Osteoblast (primary cell): Measurements from ENCODE around the gene PDE1C. TPM values are rescaled to one million over a fixed set of nuclear protein-coding genes. Genes with fewer than 3 reads are reported as not detected.

Experiments used
- DNase-seq: peaks from one replicate; pipeline ENCODE4 v3.0.0; 2011; ENCODE audit warnings: low spot score, mixed read lengths; ENCODE audit not compliant: insufficient read length; ENCODE audit errors: missing footprints
- H2AFZ ChIP-seq: 2 replicates; pipeline ENCODE4 v1.6.0; 2011; ENCODE audit warnings: mild to moderate bottlenecking, low read length
- H3K27ac ChIP-seq: 2 replicates; pipeline ENCODE4 v1.5.1; 2011; ENCODE audit warnings: mild to moderate bottlenecking, low read depth, low read length, moderate library complexity
- H3K27me3 ChIP-seq: 2 replicates; pipeline ENCODE4 v1.6.0; 2012; ENCODE audit warnings: mild to moderate bottlenecking, control low read depth, inconsistent platforms, low read length, moderate library complexity; ENCODE audit not compliant: insufficient read depth
- H3K36me3 ChIP-seq: 2 replicates; pipeline ENCODE4 v1.5.1; 2011; ENCODE audit warnings: mild to moderate bottlenecking, low read length, control low read depth, moderate library complexity; ENCODE audit not compliant: insufficient read depth
- H3K4me1 ChIP-seq: 2 replicates; pipeline ENCODE4 v1.5.1; 2011; ENCODE audit warnings: mild to moderate bottlenecking, low read length, control low read depth, moderate library complexity; ENCODE audit not compliant: insufficient read depth
- H3K4me2 ChIP-seq: 2 replicates; pipeline ENCODE4 v1.6.0; 2011; ENCODE audit warnings: mild to moderate bottlenecking, low read length; ENCODE audit not compliant: insufficient read depth
- H3K4me3 ChIP-seq: fragments of 200-600 bp; sonication (generic); 3 replicates; pipeline ENCODE4 v1.5.1; 2012; ENCODE audit warnings: mild to moderate bottlenecking, low read length, inconsistent platforms; ENCODE audit not compliant: insufficient read depth
- H3K79me2 ChIP-seq: 2 replicates; pipeline ENCODE4 v1.6.0; 2012; ENCODE audit warnings: mild to moderate bottlenecking, low read length, control low read depth, inconsistent platforms; ENCODE audit not compliant: insufficient read depth
- H3K9me3 ChIP-seq: 2 replicates; pipeline ENCODE4 v1.5.1; 2011; ENCODE audit warnings: low read depth, low read length, control low read depth
- H4K20me1 ChIP-seq: 2 replicates; pipeline ENCODE4 v1.6.0; 2012; ENCODE audit warnings: mild to moderate bottlenecking, low read length, control low read depth; ENCODE audit not compliant: insufficient read depth
- total RNA-seq: library from RNA; depleted of rRNA; stranded (reverse); fragments of >200 nt; gene quantifications from 2 replicates; pipeline ENCODE4 v1.2.3, GENCODE V29; 2012
- TF ChIP-seq, protein P1 (sequence below): IDR thresholded peaks from 2 replicates; pipeline ENCODE4 v1.5.1; 2011; ENCODE audit warnings: mild to moderate bottlenecking, low read depth, low read length, moderate library complexity; ENCODE audit errors: extremely low read depth

The PDE1C gene
- 143 and 149 TPM in 2 replicates for total RNA-seq

DNA sequence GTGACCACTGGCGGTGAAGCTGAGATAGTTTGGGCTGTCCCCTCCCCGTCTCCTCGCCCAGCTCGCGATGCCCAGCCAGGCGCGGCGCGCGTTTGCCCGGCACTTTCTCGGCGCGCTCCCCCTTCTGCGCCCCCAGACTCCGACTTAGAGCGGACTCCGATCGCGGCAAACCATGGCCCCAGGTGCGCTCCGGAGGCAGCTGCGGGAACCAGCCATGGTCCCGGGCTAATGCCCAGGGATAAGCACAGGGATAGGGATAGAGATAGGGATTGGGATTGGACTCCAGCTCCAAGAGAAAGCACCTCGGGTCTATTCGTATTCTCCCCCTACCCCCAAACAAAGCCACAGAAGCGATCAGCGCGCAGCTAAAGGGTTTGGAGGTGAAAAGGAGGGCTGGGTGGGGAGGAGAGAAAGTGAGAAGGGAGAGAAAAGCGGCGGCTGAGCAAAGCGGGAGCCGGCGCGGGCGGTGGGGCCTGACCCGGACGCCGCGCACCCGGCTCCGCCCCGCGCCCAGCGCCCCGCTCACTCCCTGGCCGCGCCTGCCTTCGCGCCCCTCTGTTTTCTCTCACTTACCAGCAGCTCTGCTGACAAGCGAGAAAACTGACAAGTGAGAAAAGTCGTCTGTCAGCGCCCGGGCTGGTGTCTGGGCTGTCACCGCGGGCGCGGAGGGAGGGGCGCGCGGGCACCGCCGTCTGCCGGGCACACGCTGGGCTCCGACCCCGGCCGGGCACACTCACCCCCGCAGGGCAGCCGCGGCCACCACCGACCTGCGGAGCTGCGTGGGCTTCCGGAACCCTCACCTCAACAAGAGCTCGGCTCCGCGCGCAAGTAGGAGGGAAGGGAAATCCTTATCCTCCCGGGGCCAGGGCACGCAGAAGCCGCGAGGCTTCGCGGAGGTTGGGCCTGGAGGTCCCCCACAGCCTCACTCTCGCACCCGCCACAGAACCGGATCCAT is at the start of gene PDE1C:
Gene PDE1C (minus strand): TSS at position 2 of the 955 bp plus-strand sequence.
- TF ChIP-seq, protein P1, sequence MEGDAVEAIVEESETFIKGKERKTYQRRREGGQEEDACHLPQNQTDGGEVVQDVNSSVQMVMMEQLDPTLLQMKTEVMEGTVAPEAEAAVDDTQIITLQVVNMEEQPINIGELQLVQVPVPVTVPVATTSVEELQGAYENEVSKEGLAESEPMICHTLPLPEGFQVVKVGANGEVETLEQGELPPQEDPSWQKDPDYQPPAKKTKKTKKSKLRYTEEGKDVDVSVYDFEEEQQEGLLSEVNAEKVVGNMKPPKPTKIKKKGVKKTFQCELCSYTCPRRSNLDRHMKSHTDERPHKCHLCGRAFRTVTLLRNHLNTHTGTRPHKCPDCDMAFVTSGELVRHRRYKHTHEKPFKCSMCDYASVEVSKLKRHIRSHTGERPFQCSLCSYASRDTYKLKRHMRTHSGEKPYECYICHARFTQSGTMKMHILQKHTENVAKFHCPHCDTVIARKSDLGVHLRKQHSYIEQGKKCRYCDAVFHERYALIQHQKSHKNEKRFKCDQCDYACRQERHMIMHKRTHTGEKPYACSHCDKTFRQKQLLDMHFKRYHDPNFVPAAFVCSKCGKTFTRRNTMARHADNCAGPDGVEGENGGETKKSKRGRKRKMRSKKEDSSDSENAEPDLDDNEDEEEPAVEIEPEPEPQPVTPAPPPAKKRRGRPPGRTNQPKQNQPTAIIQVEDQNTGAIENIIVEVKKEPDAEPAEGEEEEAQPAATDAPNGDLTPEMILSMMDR, result no peak
- peak within 1 kb of the TSS; percentile 64 for H3K27ac ChIP-seq

DNA sequence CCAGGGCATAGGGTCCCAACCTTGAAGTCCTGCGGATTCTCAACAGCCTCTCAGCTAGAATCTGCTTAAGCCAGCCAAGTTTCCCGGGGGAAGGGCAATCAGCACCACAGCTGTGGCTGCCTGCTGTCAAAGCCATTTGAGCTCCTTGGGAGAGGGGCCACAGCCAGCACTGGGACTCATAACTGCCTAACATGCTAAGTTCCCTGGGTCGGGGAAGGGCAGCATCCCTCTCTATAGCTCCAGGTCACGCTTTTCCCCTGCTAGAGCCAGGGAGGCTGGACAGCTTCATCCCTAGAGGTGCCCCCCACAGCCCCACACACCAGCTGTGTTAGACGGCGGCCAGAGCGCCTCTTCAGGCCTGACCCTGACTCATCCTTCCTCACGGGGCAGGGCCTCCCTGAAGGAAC is 49.6 kb upstream of the PDE1C start:
- no peaks in the 10 kb centered on the region for H3K9me3 ChIP-seq
- no peak overlapping the region for H3K4me2 ChIP-seq
- H2AFZ ChIP-seq, result no peak overlapping the region
- no peak overlapping the region for H3K4me3 ChIP-seq
- DNase-seq, result no peak
- H3K27ac ChIP-seq, result no peak overlapping the region
- no peaks in the 10 kb centered on the region for H4K20me1 ChIP-seq
- peaks cover 17% of the 10 kb centered on the region for H3K4me1 ChIP-seq
- no peaks in the 10 kb centered on the region for H3K79me2 ChIP-seq
- H3K27me3 ChIP-seq, result no peaks in the 10 kb centered on the region
- no peaks in the 10 kb centered on the region for H3K36me3 ChIP-seq
- TF ChIP-seq, protein P1, result no peak

More for the DNA sequence above, at the start of gene PDE1C:
- Histone ChIP-seq H3K4me2 (peak within 1 kb of the TSS; percentile 93), H2AFZ (peak within 1 kb of the TSS; percentile 87), H3K9me3 (no peaks in the 10 kb centered on the region), H4K20me1 (peaks cover 6% of the 10 kb centered on the region), H3K79me2 (peaks cover 64% of the 10 kb centered on the region), H3K4me1 (peaks cover 31% of the 10 kb centered on the region), H3K27me3 (no peaks in the 10 kb centered on the region), H3K36me3 (peaks cover 5% of the 10 kb centered on the region), H3K4me3 (peak within 1 kb of the TSS; percentile 86)
- DNase-seq, result peak; percentile 87

DNA sequence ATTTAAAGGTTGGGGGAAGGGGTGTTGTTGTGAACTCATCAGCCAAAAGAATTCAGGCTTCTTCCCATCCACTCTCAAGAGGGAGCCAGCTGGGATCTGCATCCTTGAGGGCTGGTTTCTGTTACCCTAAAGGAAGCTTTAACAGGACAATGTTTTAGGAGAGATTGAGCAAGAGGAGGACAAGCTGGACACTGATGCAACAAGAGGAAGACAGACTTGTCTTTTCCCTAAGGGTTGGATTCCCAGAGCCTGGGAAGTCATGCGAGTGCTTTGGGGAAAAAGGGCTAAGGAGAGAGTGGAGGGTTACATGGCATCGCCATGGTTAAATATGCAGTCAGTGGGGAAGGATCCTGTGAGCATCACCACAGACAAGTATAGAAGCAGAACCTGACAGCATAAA is 47.6 kb upstream of the PDE1C start:
- DNase-seq, result no peak
- no peak overlapping the region for H3K27ac ChIP-seq
- H3K36me3 ChIP-seq, result no peaks in the 10 kb centered on the region
- H2AFZ ChIP-seq, result no peak overlapping the region
- H3K79me2 ChIP-seq, result no peaks in the 10 kb centered on the region
- no peaks in the 10 kb centered on the region for H3K27me3 ChIP-seq
- no peak overlapping the region for H3K4me3 ChIP-seq
- TF ChIP-seq, protein P1, result no peak
- no peaks in the 10 kb centered on the region for H4K20me1 ChIP-seq
- H3K9me3 ChIP-seq, result no peaks in the 10 kb centered on the region
- H3K4me2 ChIP-seq, result no peak overlapping the region
- H3K4me1 ChIP-seq, result peaks cover 17% of the 10 kb centered on the region

- peaks cover 17% of the 10 kb centered on the region for H3K4me1 ChIP-seq
- no peaks in the 10 kb centered on the region for H3K27me3 ChIP-seq
- DNase-seq, result no peak
- H2AFZ ChIP-seq, result no peak overlapping the region
- no peak overlapping the region for H3K4me2 ChIP-seq
- no peak overlapping the region for H3K27ac ChIP-seq
- no peaks in the 10 kb centered on the region for H3K36me3 ChIP-seq
- no peaks in the 10 kb centered on the region for H4K20me1 ChIP-seq
- H3K79me2 ChIP-seq, result no peaks in the 10 kb centered on the region
- H3K4me3 ChIP-seq, result no peak overlapping the region
- TF ChIP-seq, protein P1, result no peak
- peaks cover 2% of the 10 kb centered on the region for H3K9me3 ChIP-seq
These were observed 46.2 kb upstream of the PDE1C start for GRCh38 chr7:32116436-32116835.
